GM20000 (cell line): ENCODE measurements around the gene LMX1A.
A peak's percentile ranks its signal among the peaks of the same experiment; 100 is the strongest.

Source experiments
- DNase-seq: peaks from one replicate; pipeline ENCODE4 v3.0.0; 2012; ENCODE audit warnings: low spot score
- TF ChIP-seq, protein P1 (sequence below): IDR thresholded peaks from 2 replicates; pipeline ENCODE4 v1.5.1; 2012; ENCODE audit warnings: mild to moderate bottlenecking, control low read depth; ENCODE audit errors: extremely low read depth, missing control alignments

Gene LMX1A

DNA sequence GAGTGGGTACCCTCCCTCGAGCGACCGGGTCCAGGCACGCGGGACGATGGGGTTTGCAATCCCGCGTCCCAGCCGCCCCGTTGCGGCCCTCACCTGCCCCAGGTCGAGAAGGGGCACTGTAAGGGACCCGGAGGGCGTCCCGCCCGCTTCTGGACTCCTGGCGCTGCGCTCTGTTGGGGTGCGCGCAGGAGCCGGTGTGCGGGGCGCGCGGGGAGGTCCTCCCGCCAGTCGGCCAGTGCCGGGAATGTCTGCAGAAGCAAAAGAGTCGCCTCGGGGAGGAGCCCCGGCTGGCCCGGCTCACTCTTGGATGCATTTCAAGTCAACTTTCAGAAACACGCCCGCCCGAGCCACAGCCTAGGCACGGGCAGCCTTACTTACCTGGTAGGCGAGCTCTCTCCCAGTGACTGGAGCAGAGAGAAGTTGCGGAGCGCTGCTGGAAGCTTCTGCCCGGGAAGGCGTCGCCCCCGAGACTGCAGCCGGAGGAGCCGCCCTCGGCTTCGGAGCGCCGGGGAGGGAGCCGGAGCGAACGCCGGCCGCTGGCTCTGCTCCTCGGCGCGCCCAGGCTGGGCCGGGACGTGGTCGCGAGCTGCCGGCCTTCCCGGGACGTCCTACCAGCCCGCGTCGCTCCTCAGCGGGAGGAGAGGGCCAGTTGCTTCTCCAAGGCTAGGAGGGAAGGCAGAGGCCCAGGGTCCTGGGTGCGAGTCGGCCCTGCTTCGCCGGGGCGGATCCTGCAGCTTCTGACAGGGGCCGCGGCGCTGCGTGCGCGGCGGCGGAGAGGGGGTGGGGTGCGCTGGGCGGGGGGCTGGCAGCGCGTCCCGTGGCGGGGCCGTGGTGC, at the start of gene LMX1A:
TSS of gene LMX1A (minus strand) at position 739 of the 835 bp plus-strand sequence. CDS start 1,156 bp downstream, outside the sequence.
- peak; percentile 43 for DNase-seq
- TF ChIP-seq, protein P1, sequence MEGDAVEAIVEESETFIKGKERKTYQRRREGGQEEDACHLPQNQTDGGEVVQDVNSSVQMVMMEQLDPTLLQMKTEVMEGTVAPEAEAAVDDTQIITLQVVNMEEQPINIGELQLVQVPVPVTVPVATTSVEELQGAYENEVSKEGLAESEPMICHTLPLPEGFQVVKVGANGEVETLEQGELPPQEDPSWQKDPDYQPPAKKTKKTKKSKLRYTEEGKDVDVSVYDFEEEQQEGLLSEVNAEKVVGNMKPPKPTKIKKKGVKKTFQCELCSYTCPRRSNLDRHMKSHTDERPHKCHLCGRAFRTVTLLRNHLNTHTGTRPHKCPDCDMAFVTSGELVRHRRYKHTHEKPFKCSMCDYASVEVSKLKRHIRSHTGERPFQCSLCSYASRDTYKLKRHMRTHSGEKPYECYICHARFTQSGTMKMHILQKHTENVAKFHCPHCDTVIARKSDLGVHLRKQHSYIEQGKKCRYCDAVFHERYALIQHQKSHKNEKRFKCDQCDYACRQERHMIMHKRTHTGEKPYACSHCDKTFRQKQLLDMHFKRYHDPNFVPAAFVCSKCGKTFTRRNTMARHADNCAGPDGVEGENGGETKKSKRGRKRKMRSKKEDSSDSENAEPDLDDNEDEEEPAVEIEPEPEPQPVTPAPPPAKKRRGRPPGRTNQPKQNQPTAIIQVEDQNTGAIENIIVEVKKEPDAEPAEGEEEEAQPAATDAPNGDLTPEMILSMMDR, result no peak

DNA sequence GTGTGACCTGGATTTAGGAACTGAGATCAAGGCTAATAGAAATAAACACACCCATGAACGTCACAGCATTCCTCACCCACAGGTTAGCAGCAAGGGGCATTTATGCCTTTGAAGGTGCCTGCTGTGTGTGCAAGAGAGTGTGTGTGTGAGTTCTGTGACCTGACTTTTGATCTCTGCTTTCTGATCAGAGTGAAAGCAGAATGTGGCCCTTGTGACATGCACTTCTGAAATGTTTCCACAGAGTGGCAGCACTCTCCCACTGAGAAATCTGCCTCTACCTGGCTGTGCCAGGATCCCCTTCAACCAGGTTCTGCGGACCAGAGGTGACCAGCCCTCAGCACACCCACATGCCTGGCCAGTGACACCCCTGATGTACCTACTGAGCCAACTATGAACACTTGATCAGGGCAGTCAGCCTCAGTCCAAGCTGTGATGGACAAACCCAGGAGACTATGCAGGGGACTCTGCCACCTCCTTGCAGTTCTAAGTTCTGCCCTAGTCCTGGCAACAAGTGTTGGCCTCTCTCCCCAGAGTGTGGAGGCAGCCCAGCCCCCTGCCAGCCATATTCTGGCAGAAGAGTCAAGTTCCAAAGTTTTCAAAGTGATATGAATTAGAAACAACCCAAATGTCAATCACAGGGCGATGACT, 47.4 kb upstream of the LMX1A start:
- TF ChIP-seq, protein P1, result peak; percentile 34
- peak; percentile 32 for DNase-seq

DNA sequence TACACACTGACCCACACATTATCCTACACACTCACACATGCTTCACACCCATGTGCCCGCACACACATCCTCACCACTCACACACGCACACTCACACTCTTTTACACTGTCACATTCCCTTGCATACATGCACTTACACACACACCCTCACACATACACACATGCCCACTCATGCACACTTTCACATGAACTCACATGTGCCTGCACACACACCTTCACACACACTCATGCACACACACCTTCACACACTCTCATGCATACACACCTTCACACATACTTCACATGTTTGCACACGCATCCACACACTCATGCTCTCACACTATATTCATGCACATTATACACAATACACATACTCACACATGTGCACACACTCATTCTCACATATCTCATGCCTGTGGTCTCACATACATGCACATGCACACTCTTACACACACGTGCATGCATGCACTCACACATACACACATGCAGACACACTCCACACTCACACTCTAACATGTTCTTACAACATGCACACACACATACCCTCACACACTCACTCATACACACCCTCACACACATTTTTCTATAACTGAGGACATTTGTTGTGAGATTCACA, 46.1 kb upstream of the LMX1A start:
- DNase-seq, result no peak

DNA sequence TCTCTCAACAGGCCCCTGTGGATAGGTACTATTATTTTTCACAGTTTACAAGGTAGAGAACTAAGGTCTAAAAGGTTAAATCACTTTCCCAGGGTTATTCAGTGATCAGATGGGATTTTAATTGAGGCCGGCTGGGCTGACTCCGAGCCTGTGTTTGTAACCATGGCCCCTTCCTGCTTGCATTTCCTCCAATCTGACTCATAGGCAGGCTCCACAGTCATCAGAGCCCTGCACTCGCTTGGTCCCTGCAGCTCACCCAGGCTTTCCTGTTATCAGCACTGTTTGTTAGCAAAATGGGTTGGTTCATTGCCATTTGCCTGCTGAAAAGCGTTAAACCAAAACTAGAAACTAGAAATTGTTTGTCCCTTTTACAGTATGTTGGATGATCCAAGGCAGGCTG, 41.4 kb upstream of the LMX1A start:
- TF ChIP-seq, protein P1, result no peak
- DNase-seq, result no peak

More for the DNA sequence above, 46.1 kb upstream of the LMX1A start:
- TF ChIP-seq, protein P1, result no peak

DNA sequence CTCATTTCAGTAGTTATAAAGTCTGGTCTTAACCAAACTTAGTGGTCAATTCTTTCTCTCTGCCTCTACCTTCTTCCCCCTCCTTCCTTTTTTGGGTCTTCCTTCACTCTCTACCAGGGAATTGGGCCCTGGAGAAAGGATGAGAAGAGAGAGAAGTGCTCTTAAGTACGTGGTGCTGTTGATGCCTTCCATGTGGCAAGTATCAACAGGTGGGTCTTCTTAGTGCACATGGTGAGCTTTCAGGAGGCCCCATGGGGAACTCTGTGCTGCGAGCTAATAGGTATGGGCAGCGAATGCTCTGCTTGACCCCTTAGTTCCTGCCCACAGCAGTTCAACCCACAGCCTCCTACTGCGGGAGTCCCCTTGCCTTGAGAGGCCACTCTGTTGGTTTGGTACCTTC, 39.4 kb upstream of the LMX1A start:
- TF ChIP-seq, protein P1, result no peak
- no peak for DNase-seq

GRCh38 chr1:165395478-165395877, 39.0 kb upstream of the LMX1A start:
- TF ChIP-seq, protein P1, result no peak
- no peak for DNase-seq
